Stimulated activated effector memory CD8-positive, alpha-beta T cell treated with anti-CD3 and anti-CD28 coated beads, Interleukin-12 subunit alpha, Interleukin-12 subunit beta, amount 100 ng/mL, for 72 hours (primary cell): Measurements from ENCODE around the gene RPS21.
"Not testable (repeated sequence)": the region's sequence is repeated elsewhere in the genome, so short reads cannot be mapped to it uniquely, and the experiment has no call there.

ENCODE experiments used
- ATAC-seq: fragments of 150-1000 bp; cut with Tn5 transposase; 2 replicates; pipeline ENCODE4 v1.10.0; 2021
- DNase-seq, 2 donors: peaks; one replicate each; pipeline ENCODE4 v3.0.0; 2021 to 2022; ENCODE audit warnings: low spot score in 2 of 2
- H3K27ac Mint-ChIP-seq: one replicate; pipeline ENCODE4 v1.8.0; 2022; ENCODE audit warnings: mild to moderate bottlenecking, mixed read lengths
- H3K36me3 Mint-ChIP-seq: one replicate; pipeline ENCODE4 v1.8.0; 2022; ENCODE audit warnings: mild to moderate bottlenecking, mixed read lengths
- H3K4me1 Mint-ChIP-seq: one replicate; pipeline ENCODE4 v1.8.0; 2022; ENCODE audit warnings: mixed read lengths
- H3K4me3 Mint-ChIP-seq: one replicate; pipeline ENCODE4 v1.8.0; 2022; ENCODE audit warnings: mild to moderate bottlenecking, mixed read lengths
- H3K9me3 Mint-ChIP-seq: one replicate; pipeline ENCODE4 v1.8.0; 2022; ENCODE audit warnings: mixed read lengths

The RPS21 gene

DNA sequence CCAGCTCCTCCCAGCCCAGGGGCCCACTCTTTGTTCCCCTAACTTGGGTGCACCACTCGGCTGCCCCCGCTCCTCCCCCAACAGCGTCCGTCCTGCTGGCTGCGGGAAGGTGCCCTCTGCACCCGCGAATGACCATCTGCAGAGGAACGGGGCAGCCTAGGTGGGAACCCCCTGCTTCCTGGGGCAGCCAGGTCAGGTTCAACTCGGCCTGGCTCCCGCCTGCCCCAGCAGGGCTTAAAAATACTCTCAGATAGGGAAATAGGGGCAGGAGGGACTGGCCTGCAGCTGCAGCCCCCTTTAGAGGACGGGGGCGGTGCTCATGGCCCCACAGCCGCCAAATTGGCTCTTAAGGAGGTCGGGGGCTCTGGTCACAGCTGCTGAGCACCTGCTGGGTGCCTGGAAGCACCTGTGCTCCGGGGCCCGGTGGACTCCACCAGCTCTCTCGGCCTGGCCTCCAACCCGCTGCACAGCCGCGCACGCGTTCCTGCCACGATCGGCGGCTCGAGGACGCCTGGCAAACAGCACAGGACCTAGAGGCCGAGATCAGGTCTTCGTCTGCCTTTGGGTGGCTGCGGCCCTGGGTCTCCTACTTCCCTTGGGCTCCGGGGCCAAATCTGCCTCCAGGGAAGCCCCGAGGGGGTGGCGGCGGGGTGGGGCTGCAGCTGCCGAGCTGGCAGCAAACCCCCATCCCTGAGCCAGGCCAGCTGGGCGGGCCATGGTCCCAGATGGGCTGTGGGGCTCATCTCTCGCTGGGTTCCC is 19.1 kb upstream of the RPS21 start:
- no peak for DNase-seq
- Mint-ChIP-seq H3K9me3 (no peaks in the 10 kb centered on the region), H3K4me3 (peak overlapping the region; percentile 73), H3K36me3 (no peaks in the 10 kb centered on the region), H3K4me1 (peaks cover 15% of the 10 kb centered on the region), H3K27ac (no peak overlapping the region)
- ATAC-seq = no peak

DNA sequence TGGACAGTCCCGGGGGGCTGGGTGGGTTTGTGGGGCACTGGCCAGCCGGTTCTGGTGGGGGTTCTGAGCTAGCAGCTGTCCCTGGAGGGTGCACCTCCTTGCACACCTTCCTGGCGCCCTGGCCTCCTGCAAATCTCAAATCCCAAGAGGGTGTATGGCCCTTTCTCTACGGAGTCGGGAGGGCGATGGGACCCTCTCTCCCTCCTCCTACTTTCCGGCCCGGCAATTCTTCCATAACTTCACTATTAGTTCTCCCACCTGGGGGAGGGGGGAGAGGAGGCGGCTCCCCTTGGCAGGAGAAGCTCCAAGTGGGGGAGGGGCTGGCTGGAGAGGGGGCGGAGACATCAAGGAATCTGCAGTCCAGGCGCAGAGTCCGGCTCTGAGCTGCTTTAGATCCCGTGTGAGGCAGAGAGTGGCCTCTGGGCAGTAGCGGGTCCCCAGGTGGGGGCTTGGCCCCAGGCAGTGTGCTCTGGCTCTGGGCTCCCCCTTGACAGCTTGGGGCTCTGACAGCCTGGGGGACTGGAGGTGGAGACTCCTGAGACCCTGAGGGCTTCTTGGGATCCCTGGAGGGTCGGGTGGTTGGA is 18.4 kb upstream of the RPS21 start:
- ATAC-seq = no peak
- Mint-ChIP-seq H3K4me3 (peak overlapping the region; percentile 73), H3K9me3 (no peaks in the 10 kb centered on the region), H3K36me3 (no peaks in the 10 kb centered on the region), H3K27ac (no peak overlapping the region), H3K4me1 (peaks cover 19% of the 10 kb centered on the region)
- no peak for DNase-seq

DNA sequence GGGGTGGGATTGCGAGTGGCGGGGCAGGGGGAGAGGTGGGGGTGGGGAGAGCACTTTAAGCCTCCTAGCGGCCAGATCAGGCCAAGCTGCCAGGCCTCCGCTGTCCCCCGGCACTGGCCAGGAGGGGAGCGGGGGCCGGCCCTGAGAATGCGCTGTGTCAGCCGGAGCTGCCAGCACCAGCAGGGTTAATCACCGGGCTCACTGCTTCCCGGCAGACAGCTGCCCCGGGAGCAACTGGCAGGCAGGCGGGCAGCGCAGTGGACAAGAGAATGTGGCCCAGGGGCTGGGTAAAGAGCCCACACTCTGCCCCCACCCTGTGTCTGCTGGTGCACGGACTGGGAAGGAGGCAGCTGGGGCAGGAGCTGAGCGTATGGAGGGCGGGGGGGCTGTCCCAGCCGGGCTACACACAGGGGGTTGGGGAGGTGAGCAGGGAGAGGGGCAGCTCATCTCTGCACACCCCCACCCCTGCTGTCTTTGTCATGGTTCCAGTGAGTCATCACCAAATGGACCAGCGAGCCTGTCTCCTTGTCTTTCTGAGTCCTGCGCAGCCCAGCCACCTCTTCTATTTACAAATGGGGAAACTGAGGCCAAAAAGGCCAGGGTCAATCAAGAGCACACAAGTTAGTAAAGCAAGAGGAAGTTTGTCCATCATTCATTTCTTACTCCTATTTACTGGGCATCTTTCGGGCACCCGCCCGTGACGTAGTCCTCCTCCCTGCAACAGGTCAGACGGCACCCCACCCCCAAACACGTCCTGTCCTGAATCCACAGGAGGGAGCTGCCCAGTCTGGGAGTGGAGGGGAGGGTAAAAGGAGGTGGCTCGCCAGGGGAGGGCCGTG is 17.7 kb upstream of the RPS21 start:
- Mint-ChIP-seq H3K4me1 (peaks cover 19% of the 10 kb centered on the region), H3K36me3 (no peaks in the 10 kb centered on the region), H3K4me3 (no peak overlapping the region), H3K27ac (no peak overlapping the region), H3K9me3 (no peaks in the 10 kb centered on the region)
- ATAC-seq = no peak
- DNase-seq = no peak

DNA sequence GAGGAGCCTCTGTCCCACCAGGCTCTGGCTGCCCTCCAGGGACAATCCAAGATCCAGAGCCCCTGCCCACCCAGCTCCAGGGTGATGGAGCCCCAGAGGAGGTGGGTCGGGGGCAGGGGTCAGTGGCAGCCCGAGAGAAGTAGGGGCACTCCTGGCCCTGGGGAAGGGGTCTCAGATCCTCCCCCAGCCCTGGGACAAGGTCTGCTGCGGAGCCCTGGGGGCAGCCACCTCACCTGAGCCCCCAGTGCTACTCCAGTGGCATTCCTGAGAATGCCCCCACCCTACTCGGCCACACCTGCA is 17.1 kb upstream of the RPS21 start:
- Mint-ChIP-seq H3K27ac (no peak overlapping the region), H3K36me3 (no peaks in the 10 kb centered on the region), H3K9me3 (no peaks in the 10 kb centered on the region), H3K4me1 (peaks cover 18% of the 10 kb centered on the region), H3K4me3 (no peak overlapping the region)
- DNase-seq (no peak), ATAC-seq (no peak)

DNA sequence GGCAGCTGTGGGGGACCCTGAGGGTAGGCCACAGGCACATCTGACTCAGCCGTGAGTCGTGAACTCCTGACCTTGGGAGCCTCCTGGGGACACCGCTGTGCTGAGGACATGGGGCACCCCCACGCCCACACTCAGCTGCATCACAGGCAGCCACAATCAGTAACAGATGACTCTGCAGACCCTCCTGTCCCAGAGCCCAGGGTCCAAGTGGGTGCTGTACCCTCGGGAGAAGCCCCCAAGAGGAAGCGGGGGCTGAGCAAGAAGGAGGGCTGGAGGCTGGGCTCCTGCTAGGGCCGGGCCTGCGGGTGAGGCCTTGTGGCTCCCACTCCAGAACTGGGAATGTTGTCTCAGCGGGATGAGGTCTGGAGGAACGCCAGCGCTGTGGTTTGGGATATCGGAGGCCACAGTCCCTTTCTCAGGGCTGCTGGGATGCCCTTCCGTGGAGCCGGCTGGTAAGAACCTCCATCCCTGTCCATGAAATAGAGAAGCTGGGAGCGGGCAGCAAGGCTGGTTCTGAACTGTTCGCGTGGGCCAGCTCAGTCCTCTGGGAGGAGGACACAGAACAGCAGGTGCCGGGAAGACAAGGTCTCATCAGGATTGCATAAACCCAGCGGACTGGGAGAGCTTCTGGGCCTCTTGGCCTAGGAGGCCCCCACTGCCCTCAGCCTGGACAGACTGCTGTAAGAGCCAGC is 16.6 kb upstream of the RPS21 start:
- H3K4me1 Mint-ChIP-seq = peaks cover 13% of the 10 kb centered on the region
- DNase-seq = no peak
- no peak overlapping the region for H3K27ac Mint-ChIP-seq
- no peaks in the 10 kb centered on the region for H3K9me3 Mint-ChIP-seq
- no peaks in the 10 kb centered on the region for H3K36me3 Mint-ChIP-seq
- H3K4me3 Mint-ChIP-seq = no peak overlapping the region
- peak; percentile 79 for ATAC-seq

GRCh38 chr20:62370807-62371587 is 15.9 kb upstream of the RPS21 start:
- no peak overlapping the region for H3K27ac Mint-ChIP-seq
- no peaks in the 10 kb centered on the region for H3K36me3 Mint-ChIP-seq
- no peaks in the 10 kb centered on the region for H3K9me3 Mint-ChIP-seq
- DNase-seq (no peak), ATAC-seq (no peak)
- H3K4me1 Mint-ChIP-seq = peaks cover 12% of the 10 kb centered on the region
- H3K4me3 Mint-ChIP-seq = no peak overlapping the region

DNA sequence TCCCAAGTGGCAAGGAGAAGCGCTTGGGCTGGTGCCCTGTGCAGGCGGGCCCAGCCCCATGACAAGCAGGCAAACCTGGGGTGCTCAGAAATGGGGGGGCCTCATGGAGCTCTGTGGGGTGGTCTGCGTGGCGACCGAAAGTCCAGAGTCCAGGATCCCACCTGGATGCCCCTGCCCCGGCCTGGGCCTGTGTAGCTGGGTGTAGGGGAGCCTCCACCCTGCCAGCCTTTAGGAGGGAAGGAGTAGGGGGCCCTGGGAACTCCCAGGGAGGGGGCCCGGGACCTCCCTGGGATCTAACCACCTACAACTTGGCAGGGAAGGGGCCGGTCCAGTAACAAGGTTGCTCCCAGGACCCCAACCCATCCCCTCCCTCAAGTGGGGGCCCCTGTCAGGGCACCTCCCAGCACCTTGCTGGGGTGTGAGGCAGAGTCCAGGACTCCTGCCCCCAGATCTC is 15.3 kb upstream of the RPS21 start:
- H3K27ac Mint-ChIP-seq = no peak overlapping the region
- H3K4me3 Mint-ChIP-seq = no peak overlapping the region
- no peaks in the 10 kb centered on the region for H3K9me3 Mint-ChIP-seq
- H3K4me1 Mint-ChIP-seq = peaks cover 12% of the 10 kb centered on the region
- DNase-seq = no peak
- no peak for ATAC-seq
- no peaks in the 10 kb centered on the region for H3K36me3 Mint-ChIP-seq

DNA sequence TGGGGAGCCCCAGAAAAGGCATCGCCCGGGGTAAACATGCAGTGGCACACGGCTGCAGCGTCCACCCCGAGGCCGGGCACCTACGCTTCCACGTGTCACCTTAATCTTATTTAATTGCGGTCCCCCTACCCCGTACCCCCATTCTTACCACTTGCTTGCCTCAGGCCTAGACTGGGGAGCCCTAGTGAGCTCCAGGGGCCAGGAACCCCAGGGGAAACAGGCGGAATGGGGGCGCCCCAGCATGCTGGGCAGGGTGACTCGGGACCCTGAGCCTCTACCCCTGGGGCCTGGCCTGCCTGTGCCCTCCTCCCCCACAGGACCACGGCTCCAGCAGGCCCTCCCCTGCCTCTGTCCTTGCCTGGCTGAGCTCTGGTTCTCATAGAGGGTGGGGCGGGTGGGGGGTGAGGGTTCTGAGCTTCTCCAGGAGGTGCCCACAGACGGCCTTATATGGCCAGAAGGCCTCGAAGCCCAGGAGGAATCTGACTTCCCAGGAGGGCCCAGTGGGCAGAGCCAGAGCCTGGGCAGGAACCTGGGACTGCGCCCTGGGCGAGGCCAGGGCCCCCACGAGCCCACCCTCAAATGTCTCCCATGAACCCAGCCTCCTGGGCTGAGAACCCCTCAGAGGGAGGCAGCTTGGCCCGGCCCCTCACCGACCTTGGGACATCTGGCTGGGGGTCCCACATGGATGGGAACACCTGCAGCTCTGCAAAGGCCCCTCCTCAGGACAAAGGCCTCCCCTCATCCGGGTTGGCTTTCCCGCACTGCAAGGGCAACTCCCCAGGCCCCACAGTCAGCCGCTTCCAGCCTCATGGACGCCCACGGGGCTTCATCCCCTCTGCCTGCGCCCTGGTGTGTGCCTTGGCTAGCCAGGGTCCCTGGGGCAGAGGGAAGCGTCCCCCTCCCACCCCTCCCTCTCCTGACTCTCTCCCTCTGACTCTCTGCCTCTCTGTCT is 14.6 kb upstream of the RPS21 start:
- Mint-ChIP-seq H3K4me3 (no peak overlapping the region), H3K27ac (no peak overlapping the region), H3K9me3 (no peaks in the 10 kb centered on the region), H3K4me1 (peaks cover 12% of the 10 kb centered on the region), H3K36me3 (no peaks in the 10 kb centered on the region)
- DNase-seq (no peak), ATAC-seq (no peak)

- DNase-seq, H3K4me3 Mint-ChIP-seq, ATAC-seq, H3K9me3 Mint-ChIP-seq, H3K36me3 Mint-ChIP-seq, H3K27ac Mint-ChIP-seq: not testable (repeated sequence)
- H3K4me1 Mint-ChIP-seq = peaks cover 12% of the 10 kb centered on the region
These were observed 13.2 kb upstream of the RPS21 start for GRCh38 chr20:62373631-62374179.

DNA sequence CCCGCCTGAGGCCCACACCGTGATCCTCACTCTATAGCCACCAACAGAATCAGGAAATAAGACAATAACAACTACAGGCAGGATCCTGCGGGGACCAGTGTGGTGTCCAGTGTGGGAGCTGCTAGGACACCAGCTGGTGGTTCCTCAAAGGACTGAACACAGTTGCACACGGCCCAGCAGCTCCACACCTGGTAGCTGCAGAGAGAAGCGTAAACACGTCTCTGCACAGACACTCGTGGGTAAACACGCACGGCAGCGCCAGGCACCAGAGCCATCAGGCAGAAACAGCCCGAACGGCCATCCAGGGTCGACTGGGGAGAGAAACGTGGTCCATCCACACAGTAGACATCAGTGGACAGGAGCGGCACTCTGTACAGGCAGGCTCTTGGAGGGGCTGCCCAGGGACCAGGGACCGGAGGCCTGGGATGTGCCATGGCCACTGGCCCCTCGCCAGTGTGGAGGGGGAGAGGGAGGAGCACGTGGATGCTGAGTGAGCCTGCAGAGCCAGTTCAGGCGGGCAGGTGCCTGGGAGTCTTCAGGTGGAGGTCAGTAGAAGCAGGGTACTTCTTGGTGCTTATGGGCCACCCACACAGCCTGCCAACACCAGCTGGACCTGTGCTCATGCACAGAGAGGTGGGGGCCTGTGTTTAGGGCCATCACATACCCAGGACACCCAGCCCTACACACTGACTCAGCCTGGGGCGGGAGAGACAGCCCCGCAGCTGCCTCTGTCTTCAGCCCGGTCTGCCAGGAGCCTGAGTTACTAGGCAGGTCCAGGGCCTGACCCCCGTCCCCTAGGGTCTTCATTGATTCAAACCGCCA is 12.4 kb upstream of the RPS21 start:
- H3K36me3 Mint-ChIP-seq = no peaks in the 10 kb centered on the region
- peaks cover 6% of the 10 kb centered on the region for H3K4me1 Mint-ChIP-seq
- H3K9me3 Mint-ChIP-seq = no peaks in the 10 kb centered on the region
- H3K4me3 Mint-ChIP-seq = no peak overlapping the region
- ATAC-seq (no peak), DNase-seq (no peak)
- no peak overlapping the region for H3K27ac Mint-ChIP-seq

DNA sequence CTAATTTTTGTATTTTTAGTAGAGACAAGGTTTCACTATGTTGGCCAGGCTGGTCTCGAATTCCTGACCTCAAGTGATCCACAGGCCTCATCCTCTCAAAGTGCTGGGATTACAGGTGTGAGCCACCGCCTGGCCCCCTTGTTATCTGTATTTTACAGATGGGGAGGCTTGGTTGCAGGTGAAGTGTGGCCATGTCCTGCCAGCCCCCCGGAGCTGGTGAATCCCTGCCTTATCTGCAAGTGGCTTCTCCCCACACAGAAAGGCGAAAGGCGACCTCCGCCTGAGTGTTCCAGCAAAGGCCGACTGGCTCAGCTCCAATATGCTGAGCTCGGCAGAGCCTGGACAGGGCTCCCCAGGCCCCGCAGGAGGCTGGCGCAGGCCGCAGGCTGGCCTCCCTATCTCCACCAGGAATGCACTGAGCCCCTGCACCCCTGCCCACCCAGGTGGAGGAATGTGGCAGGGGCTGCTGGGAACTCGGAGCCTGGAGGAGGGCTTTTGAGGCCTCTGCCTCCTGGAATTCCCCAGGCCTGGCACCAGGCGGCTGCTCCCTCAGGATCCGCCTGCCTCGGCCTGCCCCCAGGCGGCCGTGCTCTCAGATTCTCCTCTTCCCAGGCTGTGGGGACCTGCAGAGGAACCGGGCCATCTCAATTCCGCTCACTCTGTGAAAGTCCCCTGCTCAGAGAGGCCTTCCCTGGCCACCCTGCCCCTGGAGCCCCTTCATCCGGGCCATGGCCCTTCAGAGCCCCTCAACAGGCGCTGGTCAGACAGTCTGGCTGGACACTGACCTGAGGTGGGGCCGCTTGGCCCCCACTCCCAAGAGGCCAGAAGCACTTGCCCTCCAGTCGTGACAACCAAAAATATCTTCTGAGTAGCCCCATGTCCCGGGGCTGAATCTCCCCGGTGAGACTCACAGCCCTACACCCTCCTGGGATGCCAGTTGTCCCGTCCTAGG is 10.5 kb upstream of the RPS21 start:
- DNase-seq = no peak
- H3K27ac Mint-ChIP-seq = peak overlapping the region; percentile 34
- ATAC-seq = no peak

GRCh38 chr20:62377064-62377461 is 9.8 kb upstream of the RPS21 start:
- ATAC-seq = no peak
- peaks cover 11% of the 10 kb centered on the region for H3K4me1 Mint-ChIP-seq
- DNase-seq = no peak
- H3K36me3 Mint-ChIP-seq = peaks cover 5% of the 10 kb centered on the region
- H3K9me3 Mint-ChIP-seq = peaks cover 4% of the 10 kb centered on the region
- peak overlapping the region; percentile 34 for H3K27ac Mint-ChIP-seq
- no peak overlapping the region for H3K4me3 Mint-ChIP-seq

More for the DNA sequence above, 10.5 kb upstream of the RPS21 start:
- no peaks in the 10 kb centered on the region for H3K36me3 Mint-ChIP-seq
- peaks cover 6% of the 10 kb centered on the region for H3K4me1 Mint-ChIP-seq
- H3K4me3 Mint-ChIP-seq = no peak overlapping the region
- H3K9me3 Mint-ChIP-seq = no peaks in the 10 kb centered on the region
